GM23338 (cell line): ENCODE data around the gene AGAP1.

Experiments
- EZH2phosphoT487 ChIP-seq: fragments of 200-600 bp; sonication (generic); IDR thresholded peaks from one replicate; pipeline ENCODE4 v1.8.1; 2018; ENCODE audit warnings: antibody characterized with exemption; ENCODE audit not compliant: unreplicated experiment
- POLR2AphosphoS5 ChIP-seq: IDR thresholded peaks from 2 replicates; pipeline ENCODE4 v1.6.1; 2016; ENCODE audit warnings: antibody characterized with exemption, low read depth

GRCh38 chr2:236163471-236164200 lies 669.8 kb downstream of the AGAP1 start:
- TF ChIP-seq POLR2AphosphoS5 (no peak), EZH2phosphoT487 (peak; percentile 84)
